ENCODE data around the gene PLOD2. TPM values are rescaled to one million over a fixed set of nuclear protein-coding genes. Genes with fewer than 3 reads are reported as not detected.

PLOD2 gene
- total and polyA plus RNA-seq, 9 donors = 29.6 to 65.4 (median 40.6) TPM

GRCh38 chr3:146199762-146200161, 38.8 kb upstream of the PLOD2 start:
- no peaks in the 10 kb centered on the region for H3K36me3 ChIP-seq
- intact Hi-C loops (cut with DNase I) = no loop called here
- DNase-seq = no peak

GRCh38 chr3:146196789-146197188, 35.8 kb upstream of the PLOD2 start:
- no peak for DNase-seq
- Histone ChIP-seq H3K4me1 (ENCODE audit: insufficient read depth) (no peaks in the 10 kb centered on the region), H3K27me3 (no peaks in the 10 kb centered on the region), H3K9me3 (no peaks in the 10 kb centered on the region), H3K4me3 (no peak overlapping the region), H3K36me3 (no peaks in the 10 kb centered on the region), H3K27ac (no peak overlapping the region)
- TF ChIP-seq POLR2A (IDR thresholded peaks at IDR 0.05) (no peak), EP300 (IDR thresholded peaks at IDR 0.05) (no peak)
- TF ChIP-seq, protein P1, sequence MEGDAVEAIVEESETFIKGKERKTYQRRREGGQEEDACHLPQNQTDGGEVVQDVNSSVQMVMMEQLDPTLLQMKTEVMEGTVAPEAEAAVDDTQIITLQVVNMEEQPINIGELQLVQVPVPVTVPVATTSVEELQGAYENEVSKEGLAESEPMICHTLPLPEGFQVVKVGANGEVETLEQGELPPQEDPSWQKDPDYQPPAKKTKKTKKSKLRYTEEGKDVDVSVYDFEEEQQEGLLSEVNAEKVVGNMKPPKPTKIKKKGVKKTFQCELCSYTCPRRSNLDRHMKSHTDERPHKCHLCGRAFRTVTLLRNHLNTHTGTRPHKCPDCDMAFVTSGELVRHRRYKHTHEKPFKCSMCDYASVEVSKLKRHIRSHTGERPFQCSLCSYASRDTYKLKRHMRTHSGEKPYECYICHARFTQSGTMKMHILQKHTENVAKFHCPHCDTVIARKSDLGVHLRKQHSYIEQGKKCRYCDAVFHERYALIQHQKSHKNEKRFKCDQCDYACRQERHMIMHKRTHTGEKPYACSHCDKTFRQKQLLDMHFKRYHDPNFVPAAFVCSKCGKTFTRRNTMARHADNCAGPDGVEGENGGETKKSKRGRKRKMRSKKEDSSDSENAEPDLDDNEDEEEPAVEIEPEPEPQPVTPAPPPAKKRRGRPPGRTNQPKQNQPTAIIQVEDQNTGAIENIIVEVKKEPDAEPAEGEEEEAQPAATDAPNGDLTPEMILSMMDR (IDR thresholded peaks at IDR 0.05) = no peak
- intact Hi-C loops (cut with DNase I) = no loop called here
- 88 to 98% (median 97%) methylated on average over 2 of the region's 2 CpGs for WGBS, 3 donors

More at GRCh38 chr3:146199762-146200161, 38.8 kb upstream of the PLOD2 start:
- Histone ChIP-seq H3K9me3 (no peaks in the 10 kb centered on the region), H3K27ac (no peak overlapping the region), H3K27me3 (no peaks in the 10 kb centered on the region), H3K4me1 (ENCODE audit: insufficient read depth) (no peaks in the 10 kb centered on the region), H3K4me3 (no peak overlapping the region)
- WGBS, 3 donors = 82 to 86% (median 84%) methylated on average over 5 of the region's 5 CpGs
- TF ChIP-seq POLR2A (IDR thresholded peaks at IDR 0.05) = no peak
- TF ChIP-seq EP300 (IDR thresholded peaks at IDR 0.05) = no peak
- TF ChIP-seq, protein P1 (IDR thresholded peaks at IDR 0.05) = no peak

GRCh38 chr3:146195605-146196004, 34.6 kb upstream of the PLOD2 start:
- intact Hi-C loops (cut with DNase I) = no loop called here
- no peaks in the 10 kb centered on the region for H3K4me1 ChIP-seq (ENCODE audit: insufficient read depth)
- no peak for DNase-seq
- TF ChIP-seq POLR2A (IDR thresholded peaks at IDR 0.05) = no peak
- TF ChIP-seq, protein P1 (IDR thresholded peaks at IDR 0.05) = no peak
- TF ChIP-seq EP300 (IDR thresholded peaks at IDR 0.05) = no peak
- no peak overlapping the region for H3K4me3 ChIP-seq
- no peaks in the 10 kb centered on the region for H3K9me3 ChIP-seq
- 21 to 32% (median 28%) methylated on average over 4 of the region's 4 CpGs for WGBS, 3 donors
- no peak overlapping the region for H3K27ac ChIP-seq
- H3K36me3 ChIP-seq = no peaks in the 10 kb centered on the region
- H3K27me3 ChIP-seq = no peaks in the 10 kb centered on the region

- DNase-seq = no peak
- Histone ChIP-seq H3K4me1 (ENCODE audit: insufficient read depth) (no peaks in the 10 kb centered on the region), H3K4me3 (no peak overlapping the region), H3K9me3 (no peaks in the 10 kb centered on the region), H3K27ac (no peak overlapping the region), H3K27me3 (no peaks in the 10 kb centered on the region), H3K36me3 (no peaks in the 10 kb centered on the region)
- TF ChIP-seq, protein P1 (IDR thresholded peaks at IDR 0.05) = no peak
- TF ChIP-seq POLR2A (IDR thresholded peaks at IDR 0.05) (no peak), EP300 (IDR thresholded peaks at IDR 0.05) (no peak)
- intact Hi-C loops (cut with DNase I) = no loop called here
- WGBS, 3 donors = 73 to 78% (median 77%) methylated on average over 3 of the region's 3 CpGs
Observed at GRCh38 chr3:146195030-146195429, 34.0 kb upstream of the PLOD2 start.
